Heart right ventricle (tissue), 16 donors: ENCODE data around the gene TPSB2. TPM values are rescaled to one million over a fixed set of nuclear protein-coding genes. Genes with fewer than 3 reads are reported as not detected.

ENCODE experiments used
- ATAC-seq, 8 donors: fragments of 200-7000 bp; cut with Tn5 transposase; one replicate each; pipeline ENCODE4 v1.9.1; 2020; ENCODE audit warnings: mild to moderate bottlenecking in 8 of 8, moderate library complexity in 8 of 8, moderate number of reproducible peaks in 1 of 8
- DNase-seq, 2 donors: peaks; one replicate each; pipeline ENCODE4 v3.0.0-alpha.2; 2020
- H3K27ac ChIP-seq, 10 donors: fragments of 200-600 bp; sonication (generic) in 2 of 10; one replicate each; pipeline versions ENCODE4 v1.5.0 to v1.8.0; 2020 to 2022; ENCODE audit warnings: mild to moderate bottlenecking in 3 of 10
- H3K27me3 ChIP-seq, 7 donors: fragments of 200-600 bp; one replicate each; pipeline ENCODE4 v1.8.0; 2021 to 2022; ENCODE audit warnings: mild to moderate bottlenecking in 2 of 7
- H3K36me3 ChIP-seq, 9 donors: fragments of 200-600 bp; sonication (generic) in 1 of 9; one replicate each; pipeline versions ENCODE4 v1.5.0 to v1.8.0; 2020 to 2022; ENCODE audit warnings: mild to moderate bottlenecking in 2 of 9
- H3K4me1 ChIP-seq, 9 donors: fragments of 200-600 bp; sonication (generic) in 1 of 9; one replicate each; pipeline versions ENCODE4 v1.5.0 to v1.8.0; 2020 to 2022; ENCODE audit warnings: mild to moderate bottlenecking in 4 of 9
- H3K4me3 ChIP-seq, 10 donors: fragments of 200-600 bp; sonication (generic) in 2 of 10; one replicate each; pipeline versions ENCODE4 v1.5.0 to v1.8.0; 2020 to 2022; ENCODE audit warnings: mild to moderate bottlenecking in 7 of 10, moderate library complexity in 2 of 10
- H3K9me3 ChIP-seq, 11 donors: fragments of 200-600 bp in 10 of 11; sonication (generic) in 2 of 11; one replicate each; pipeline versions ENCODE4 v1.5.0 to v1.8.0; 2013 to 2022; ENCODE audit warnings: mild to moderate bottlenecking in 2 of 11, control low read depth in 1 of 11, moderate library complexity in 1 of 11
- WGBS, 2 donors: extraction: QIAGEN DNeasy Blood & Tissue Kit; methylation state at CpG; one replicate each; pipeline ENCODE4 v1.1.7; 2013; ENCODE audit warnings: inconsistent platforms in 1 of 2; 5-methylcytosine and 5-hydroxymethylcytosine counted together
- intact Hi-C, 10 donors: fragments of 100-400 bp; cut with DNase I; formaldehyde crosslinking; loops; one replicate each; pipeline versions ENCODE4 v1.11.1 to v1.14.2; 2022
- polyA plus RNA-seq, 2 donors: library from polyadenylated mRNA; stranded (reverse); fragments of 200-250 nt; gene quantifications; one replicate each; pipeline ENCODE4 v1.2.3, GENCODE V29; 2013
- total RNA-seq, 10 donors: library from RNA; stranded (reverse); fragmentation: NEBNext Ultra II Directional in 3 of 10; extraction: Animal tissue kit (Norgen Biotek cat#: 25700) in 3 of 10; gene quantifications; one replicate each; pipeline versions ENCODE4 v1.2.1 to v1.2.4, GENCODE V29; 2021 to 2023
- TF ChIP-seq, protein P1 (sequence below), 9 donors: fragments of 200-600 bp; sonication (generic) in 2 of 9; IDR thresholded peaks; one replicate each; pipeline versions ENCODE4 v1.5.0 to v1.8.0; 2021 to 2022; ENCODE audit warnings: antibody characterized with exemption in 9 of 9, mild to moderate bottlenecking in 5 of 9, moderate library complexity in 1 of 9
- donor health status: Arrhythmogenic right ventricular cardiomyopathy.
- donor health status: ischemic (EF 13 %, LVEDD 7.1; RV severe dilation, severe dysfunction).
- donor health status: healthy with polysubstance abuse.
- donor health status: DM: no; HTN: yes; CAD: no.
- donor health status: DM: no; HTN: no; CAD: no.
- donor health status: ischemic (EF 25% LVEDD 6.9; RV normal size, moderate dysfunction).
- donor health status: ischemic (EF 25% LVEDD 5.7; RV mildly dilated, moderate dysfunction).
- donor health status: healthy.
- donor health status: DM: yes; HTN: yes; CAD: no.
- donor health status: Ischemic cardiomyopathy.
- donor health status: ischemic (EF 35%, LVEDD 5.7; RV mildly dilated, moderate dysfunction).
- donor health status: nonischemic (EF 11% LVEDD 7.7; RV severe dilation, severe dysfunction).
- donor health status: DM: yes; HTN: yes; CAD: no.
- donor health status: PGD.
- donor health status: ischemic (EF 29% LVEDD 5.4; RV normal size, mild dysfunction).
- donor health status: nonischemic (EF 23%, LVEDD 6.1; RV moderate dilation, normal function).

Gene TPSB2
- total and polyA plus RNA-seq, 12 donors = 0.33 to 6.4 (median 1.9) TPM

DNA sequence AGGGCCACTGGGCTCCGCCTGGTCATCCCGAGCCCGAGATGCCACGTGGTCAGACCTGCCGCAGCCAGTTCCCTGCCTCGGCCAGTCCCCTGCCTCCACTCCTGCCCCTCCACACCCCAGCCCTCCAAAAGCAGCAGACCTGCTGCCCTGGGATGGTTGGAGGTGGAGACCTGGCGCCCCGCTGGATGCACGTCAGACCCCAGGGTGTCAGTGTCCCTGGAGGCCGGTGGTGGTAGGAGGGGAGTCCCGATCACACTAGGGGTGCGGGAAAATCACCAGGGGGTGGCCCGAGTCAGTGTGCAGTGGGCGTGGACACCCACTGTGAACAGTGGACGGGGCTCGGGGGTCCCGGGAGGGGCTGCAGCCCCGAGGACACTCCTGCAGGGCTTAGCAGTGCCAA, 31.8 kb downstream of the TPSB2 start:
- WGBS, 2 donors = 87 to 91% methylated on average over 18 of the region's 18 CpGs
- no peak overlapping the region for H3K4me3 ChIP-seq
- intact Hi-C loops = loop anchor here in 1 of 10 donors (10.0 kb wide), 1 partner anchor 383 kb away; no protein-coding TSS in a partner anchor
- DNase-seq = no peak
- TF ChIP-seq, protein P1, sequence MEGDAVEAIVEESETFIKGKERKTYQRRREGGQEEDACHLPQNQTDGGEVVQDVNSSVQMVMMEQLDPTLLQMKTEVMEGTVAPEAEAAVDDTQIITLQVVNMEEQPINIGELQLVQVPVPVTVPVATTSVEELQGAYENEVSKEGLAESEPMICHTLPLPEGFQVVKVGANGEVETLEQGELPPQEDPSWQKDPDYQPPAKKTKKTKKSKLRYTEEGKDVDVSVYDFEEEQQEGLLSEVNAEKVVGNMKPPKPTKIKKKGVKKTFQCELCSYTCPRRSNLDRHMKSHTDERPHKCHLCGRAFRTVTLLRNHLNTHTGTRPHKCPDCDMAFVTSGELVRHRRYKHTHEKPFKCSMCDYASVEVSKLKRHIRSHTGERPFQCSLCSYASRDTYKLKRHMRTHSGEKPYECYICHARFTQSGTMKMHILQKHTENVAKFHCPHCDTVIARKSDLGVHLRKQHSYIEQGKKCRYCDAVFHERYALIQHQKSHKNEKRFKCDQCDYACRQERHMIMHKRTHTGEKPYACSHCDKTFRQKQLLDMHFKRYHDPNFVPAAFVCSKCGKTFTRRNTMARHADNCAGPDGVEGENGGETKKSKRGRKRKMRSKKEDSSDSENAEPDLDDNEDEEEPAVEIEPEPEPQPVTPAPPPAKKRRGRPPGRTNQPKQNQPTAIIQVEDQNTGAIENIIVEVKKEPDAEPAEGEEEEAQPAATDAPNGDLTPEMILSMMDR (IDR thresholded peaks at IDR 0.05) = no peak
- ATAC-seq = no peak
- peaks cover 0 to 23% (median 8%) of the 10 kb centered on the region in 7 donors for H3K27me3 ChIP-seq
- peaks cover 0 to 4% (median 0%) of the 10 kb centered on the region in 9 donors for H3K4me1 ChIP-seq
- no peak overlapping the region for H3K27ac ChIP-seq
- H3K36me3 ChIP-seq = no peaks in the 10 kb centered on the region
- H3K9me3 ChIP-seq = no peaks in the 10 kb centered on the region

DNA sequence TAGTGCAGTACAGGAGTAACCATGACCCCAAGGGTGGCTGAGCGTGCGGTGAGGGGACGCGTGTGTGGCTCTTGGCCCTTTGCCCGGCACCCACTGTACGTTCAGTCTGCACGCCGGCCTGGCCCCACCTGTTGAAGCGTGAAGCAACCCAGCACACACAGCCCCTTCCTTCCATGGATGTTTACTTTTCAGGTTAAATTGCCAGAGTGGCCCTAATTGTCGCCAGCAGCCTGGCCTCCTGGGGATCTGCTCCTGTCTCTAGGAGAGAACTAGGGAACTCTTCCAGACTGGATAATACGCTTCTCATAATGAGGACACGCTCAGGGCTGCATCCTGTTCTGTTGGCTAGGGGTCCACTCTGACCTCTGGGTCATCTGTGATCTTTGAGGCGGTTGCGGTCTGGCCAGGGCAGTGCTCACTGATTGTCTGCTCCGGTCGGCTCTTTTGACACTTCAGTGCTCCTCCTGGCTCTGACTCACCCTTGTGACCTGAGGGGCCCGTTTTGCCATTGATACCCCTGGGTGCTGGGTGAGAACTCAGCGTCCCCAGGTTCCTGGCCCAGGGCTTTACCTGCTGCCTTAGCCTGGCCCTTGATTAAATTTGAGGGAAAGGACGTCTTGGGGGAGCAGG, 32.6 kb downstream of the TPSB2 start:
- H3K27ac ChIP-seq = no peak overlapping the region
- H3K36me3 ChIP-seq = no peaks in the 10 kb centered on the region
- H3K4me1 ChIP-seq = peaks cover 0 to 4% (median 0%) of the 10 kb centered on the region in 9 donors
- WGBS, 2 donors = 75 to 77% methylated on average over 19 of the region's 19 CpGs
- no peak for DNase-seq
- TF ChIP-seq, protein P1 (IDR thresholded peaks at IDR 0.05) = no peak
- intact Hi-C loops = loop anchor here in 1 of 10 donors (10.0 kb wide), 1 partner anchor 383 kb away; no protein-coding TSS in a partner anchor
- no peaks in the 10 kb centered on the region for H3K9me3 ChIP-seq
- H3K4me3 ChIP-seq = no peak overlapping the region
- no peak for ATAC-seq
- H3K27me3 ChIP-seq = peaks cover 0 to 23% (median 8%) of the 10 kb centered on the region in 7 donors

DNA sequence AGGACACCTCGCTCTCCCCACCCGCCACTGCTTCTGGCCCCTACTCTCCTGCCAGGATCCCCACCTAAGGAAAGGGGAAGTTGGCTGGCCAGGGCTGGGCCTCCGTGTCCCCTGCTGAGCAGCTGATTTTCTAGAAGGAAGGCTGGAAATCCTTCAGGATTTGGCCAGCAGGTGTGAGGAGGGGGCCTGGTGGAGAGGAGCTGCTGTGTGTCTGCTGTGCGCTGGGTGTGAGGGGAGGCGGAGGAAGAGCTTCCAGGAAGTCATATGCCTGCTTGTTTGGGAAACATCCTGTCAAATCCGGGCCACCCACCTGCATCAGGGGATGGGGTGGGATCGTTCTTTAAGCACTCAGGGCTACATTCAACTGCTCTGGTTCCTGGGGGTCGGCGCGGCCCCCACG, 33.5 kb downstream of the TPSB2 start:
- TF ChIP-seq, protein P1 (IDR thresholded peaks at IDR 0.05) = no peak
- no peak for DNase-seq
- no peak overlapping the region for H3K27ac ChIP-seq
- peaks cover 0 to 4% (median 0%) of the 10 kb centered on the region in 9 donors for H3K4me1 ChIP-seq
- no peak for ATAC-seq
- no peaks in the 10 kb centered on the region for H3K36me3 ChIP-seq
- intact Hi-C loops = loop anchor here in 1 of 10 donors (10.0 kb wide), 1 partner anchor 382 kb away; no protein-coding TSS in a partner anchor
- H3K4me3 ChIP-seq = no peak overlapping the region
- WGBS, 2 donors = 67 to 68% methylated on average over 11 of the region's 11 CpGs
- H3K9me3 ChIP-seq = no peaks in the 10 kb centered on the region
- peaks cover 0 to 23% (median 8%) of the 10 kb centered on the region in 7 donors for H3K27me3 ChIP-seq

GRCh38 chr16:1195393-1195666, 34.7 kb downstream of the TPSB2 start:
- ATAC-seq = no peak
- Histone ChIP-seq H3K27ac (no peak overlapping the region), H3K4me1 (peaks cover 0 to 4% (median 0%) of the 10 kb centered on the region in 9 donors), H3K36me3 (no peaks in the 10 kb centered on the region), H3K4me3 (no peak overlapping the region), H3K9me3 (no peaks in the 10 kb centered on the region), H3K27me3 (peaks cover 0 to 23% (median 8%) of the 10 kb centered on the region in 7 donors)
- intact Hi-C loops = loop anchor here in 6 of 10 donors (2.0 to 10.0 kb wide), 2 partner anchors 89 to 381 kb away; no protein-coding TSS in a partner anchor
- TF ChIP-seq, protein P1 (IDR thresholded peaks at IDR 0.05) = no peak
- WGBS, 2 donors = 79 to 88% methylated on average over 14 of the region's 14 CpGs
- DNase-seq = no peak
